ENCODE data around the gene TCAP.

The TCAP gene

DNA sequence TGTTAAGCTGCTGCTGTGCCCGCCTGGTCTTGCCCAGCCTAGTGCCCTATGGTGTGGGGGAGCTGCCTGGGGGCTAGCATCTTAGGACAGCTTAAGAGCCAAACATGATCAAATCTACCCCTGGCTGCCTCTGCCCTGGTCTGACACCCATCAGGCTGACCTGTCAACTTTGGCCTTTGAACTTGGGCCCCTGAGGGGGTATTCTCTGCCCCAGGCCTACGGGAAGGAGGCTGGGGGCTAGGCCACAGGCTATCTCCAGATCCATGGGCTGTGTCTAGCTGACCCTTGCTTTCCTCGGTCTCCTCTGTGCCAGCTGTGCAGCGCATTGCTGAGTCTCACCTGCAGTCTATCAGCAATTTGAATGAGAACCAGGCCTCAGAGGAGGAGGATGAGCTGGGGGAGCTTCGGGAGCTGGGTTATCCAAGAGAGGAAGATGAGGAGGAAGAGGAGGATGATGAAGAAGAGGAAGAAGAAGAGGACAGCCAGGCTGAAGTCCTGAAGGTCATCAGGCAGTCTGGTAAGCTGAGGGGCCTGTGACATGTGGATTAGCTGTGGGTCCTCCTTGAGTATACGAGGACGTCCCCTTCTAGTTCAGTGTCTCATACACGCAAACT, 31.5 kb upstream of the TCAP start:
- in situ Hi-C loops (cut with HindIII; ENCODE audit: low pct_unique_long_range_greater_than_20kb, low sequenced_read_pairs) = no loop called here
- no peak for TF ChIP-seq JUND (IDR thresholded peaks at IDR 0.05; ENCODE audit: low read depth)
- no peak for DNase-seq (ENCODE audit: low read depth in 1 of 2, low spot score in 1 of 2)

DNA sequence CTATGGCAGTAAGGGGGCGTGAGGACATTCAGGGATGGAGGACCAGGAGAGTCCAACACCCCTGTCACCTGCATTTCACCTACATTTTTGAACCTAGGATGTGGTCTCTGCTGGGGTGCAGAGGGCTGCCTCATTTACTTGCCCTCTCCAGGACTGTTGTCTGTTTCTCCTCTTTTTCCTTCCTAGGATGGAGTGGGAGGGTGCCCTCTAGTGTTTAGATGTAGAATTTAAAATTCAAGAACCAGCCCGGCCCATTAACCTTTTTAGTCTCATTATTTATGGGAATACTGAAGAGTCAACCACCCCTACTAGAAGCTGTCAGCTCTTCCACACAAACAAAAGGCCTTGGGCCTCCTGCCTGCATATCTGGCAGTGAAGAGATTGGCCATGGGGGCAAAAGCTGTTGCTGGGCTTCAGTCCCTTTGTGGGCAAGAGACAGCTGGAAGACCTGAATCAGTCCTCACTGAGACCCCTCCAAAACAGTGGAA, 30.7 kb upstream of the TCAP start:
- peak; percentile 47 to 63 for DNase-seq (ENCODE audit: low read depth in 1 of 2, low spot score in 1 of 2)
- in situ Hi-C loops (cut with HindIII; ENCODE audit: low pct_unique_long_range_greater_than_20kb, low sequenced_read_pairs) = no loop called here
- no peak for TF ChIP-seq JUND (IDR thresholded peaks at IDR 0.05; ENCODE audit: low read depth)

DNA sequence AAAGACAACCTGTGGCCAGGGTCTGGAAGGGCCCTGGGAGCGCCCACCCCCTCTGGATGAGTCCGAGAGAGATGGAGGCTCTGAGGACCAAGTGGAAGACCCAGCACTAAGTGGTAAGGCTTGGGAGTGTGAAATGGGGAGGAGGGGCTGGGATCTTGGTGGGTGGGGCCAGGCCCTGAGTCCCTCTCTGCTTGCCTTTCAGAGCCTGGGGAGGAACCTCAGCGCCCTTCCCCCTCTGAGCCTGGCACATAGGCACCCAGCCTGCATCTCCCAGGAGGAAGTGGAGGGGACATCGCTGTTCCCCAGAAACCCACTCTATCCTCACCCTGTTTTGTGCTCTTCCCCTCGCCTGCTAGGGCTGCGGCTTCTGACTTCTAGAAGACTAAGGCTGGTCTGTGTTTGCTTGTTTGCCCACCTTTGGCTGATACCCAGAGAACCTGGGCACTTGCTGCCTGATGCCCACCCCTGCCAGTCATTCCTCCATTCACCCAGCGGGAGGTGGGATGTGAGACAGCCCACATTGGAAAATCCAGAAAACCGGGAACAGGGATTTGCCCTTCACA, 29.5 kb upstream of the TCAP start:
- in situ Hi-C loops (cut with HindIII; ENCODE audit: low pct_unique_long_range_greater_than_20kb, low sequenced_read_pairs) = no loop called here
- no peak for DNase-seq (ENCODE audit: low read depth in 1 of 2, low spot score in 1 of 2)
- TF ChIP-seq JUND (IDR thresholded peaks at IDR 0.05; ENCODE audit: low read depth) = no peak

DNA sequence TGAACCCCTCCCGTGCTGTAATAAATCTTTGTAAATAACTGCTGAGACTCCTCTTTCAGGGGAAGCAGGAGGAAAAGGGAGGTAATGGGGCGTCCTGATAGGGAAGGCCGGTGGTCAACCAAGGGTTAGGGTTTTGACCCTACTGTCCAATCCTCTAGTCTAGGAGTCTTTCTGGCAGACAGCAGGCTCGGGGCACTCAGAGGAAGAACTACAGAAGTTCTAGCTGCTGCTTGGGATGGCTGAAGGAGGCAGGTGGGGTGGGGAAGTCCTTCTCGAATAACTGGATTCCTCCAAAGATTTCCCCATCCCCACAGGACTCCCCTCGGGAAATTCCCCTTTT, 28.6 kb upstream of the TCAP start:
- in situ Hi-C loops (cut with HindIII; ENCODE audit: low pct_unique_long_range_greater_than_20kb, low sequenced_read_pairs) = no loop called here
- no peak for DNase-seq (ENCODE audit: low read depth in 1 of 2, low spot score in 1 of 2)
- TF ChIP-seq JUND (IDR thresholded peaks at IDR 0.05; ENCODE audit: low read depth) = no peak

DNA sequence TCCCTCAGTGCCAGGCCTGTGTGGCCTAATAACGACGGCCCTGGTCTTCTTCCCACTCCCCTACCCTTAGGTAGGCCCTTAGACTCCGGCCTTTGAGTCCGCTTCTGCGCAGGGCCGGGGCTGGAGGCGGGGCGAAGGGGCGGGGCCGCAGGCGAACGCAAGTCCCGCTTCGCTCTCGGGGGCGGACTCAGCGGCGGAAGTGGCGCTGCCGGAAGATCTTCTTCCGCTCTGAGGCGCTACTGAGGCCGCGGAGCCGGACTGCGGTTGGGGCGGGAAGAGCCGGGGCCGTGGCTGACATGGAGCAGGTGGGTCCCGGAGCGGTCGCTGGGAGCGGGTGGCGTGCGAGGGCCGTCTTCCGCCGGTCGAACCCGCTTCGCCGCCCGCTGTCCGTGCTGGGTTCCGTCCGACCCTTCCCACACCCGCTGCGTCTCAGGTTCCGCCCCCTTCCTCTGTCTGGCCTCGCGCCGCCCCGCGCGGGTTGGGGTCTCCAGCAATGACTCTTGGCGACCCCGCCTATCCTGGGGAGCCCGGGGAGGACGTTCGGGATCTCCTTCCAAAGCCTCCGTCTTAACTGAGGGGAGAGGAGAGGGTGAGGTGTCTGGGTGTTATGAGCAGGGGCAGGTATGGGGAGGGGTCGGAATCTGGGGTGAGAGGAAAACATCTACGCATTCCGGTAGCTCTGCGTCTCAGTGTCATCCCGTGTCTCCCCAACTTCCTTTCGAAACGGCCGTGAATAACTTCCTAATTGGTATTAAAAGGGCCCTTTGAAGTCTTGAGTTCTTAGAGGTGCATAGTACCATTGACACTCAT, 28.0 kb upstream of the TCAP start, which contains the start of gene STARD3:
STARD3 (plus strand) TSS at position 218 of the 810 bp plus-strand sequence. CDS start 16,388 bp downstream, outside the sequence.
- DNase-seq (ENCODE audit: low read depth in 1 of 2, low spot score in 1 of 2) = peak; percentile 91 to 95
- in situ Hi-C loops (cut with HindIII; ENCODE audit: low pct_unique_long_range_greater_than_20kb, low sequenced_read_pairs) = no loop called here
- TF ChIP-seq JUND (IDR thresholded peaks at IDR 0.05; ENCODE audit: low read depth) = no peak

DNA sequence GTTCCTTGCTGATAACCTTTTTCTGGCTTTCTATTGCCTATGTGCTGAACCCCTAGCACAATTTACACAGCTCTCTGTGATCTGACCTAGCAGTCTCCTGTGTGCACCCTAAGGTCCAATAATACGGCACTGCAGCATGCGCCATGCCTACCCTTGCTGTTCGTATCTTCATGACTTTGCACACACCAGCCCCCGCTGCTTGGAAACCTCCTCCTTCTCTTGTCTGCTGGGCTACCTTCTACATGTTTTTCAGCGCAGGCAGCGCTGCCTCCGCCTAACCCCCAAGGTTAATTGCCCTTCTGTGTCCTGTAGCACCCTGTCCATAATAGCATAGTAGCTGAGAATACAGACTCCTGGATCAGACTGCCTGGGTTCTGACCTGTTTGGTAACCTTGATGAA, 26.8 kb upstream of the TCAP start:
- no peak for DNase-seq (ENCODE audit: low read depth in 1 of 2, low spot score in 1 of 2)
- TF ChIP-seq JUND (IDR thresholded peaks at IDR 0.05; ENCODE audit: low read depth) = no peak
- in situ Hi-C loops (cut with HindIII; ENCODE audit: low pct_unique_long_range_greater_than_20kb, low sequenced_read_pairs) = no loop called here

DNA sequence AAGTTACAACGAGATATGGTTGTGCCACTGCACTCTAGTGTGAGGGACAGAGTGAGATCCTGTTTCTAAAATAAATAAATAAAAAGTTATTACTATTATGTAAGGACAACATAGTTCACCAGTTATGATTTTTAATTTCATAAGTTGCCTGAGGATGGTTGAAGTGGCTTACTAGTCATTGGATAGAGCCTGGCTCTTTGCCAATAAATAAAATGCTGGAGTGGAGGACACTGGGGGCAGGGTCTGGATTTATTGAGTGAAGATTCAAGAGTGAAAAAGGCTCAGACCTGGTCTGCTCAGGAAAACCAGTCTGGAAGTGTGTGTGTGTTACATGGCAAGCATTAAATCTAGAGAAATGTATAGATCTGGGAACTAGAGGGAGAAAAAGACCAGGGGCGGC, 26.1 kb upstream of the TCAP start:
- in situ Hi-C loops (cut with HindIII; ENCODE audit: low pct_unique_long_range_greater_than_20kb, low sequenced_read_pairs) = no loop called here
- no peak for DNase-seq (ENCODE audit: low read depth in 1 of 2, low spot score in 1 of 2)
- no peak for TF ChIP-seq JUND (IDR thresholded peaks at IDR 0.05; ENCODE audit: low read depth)

DNA sequence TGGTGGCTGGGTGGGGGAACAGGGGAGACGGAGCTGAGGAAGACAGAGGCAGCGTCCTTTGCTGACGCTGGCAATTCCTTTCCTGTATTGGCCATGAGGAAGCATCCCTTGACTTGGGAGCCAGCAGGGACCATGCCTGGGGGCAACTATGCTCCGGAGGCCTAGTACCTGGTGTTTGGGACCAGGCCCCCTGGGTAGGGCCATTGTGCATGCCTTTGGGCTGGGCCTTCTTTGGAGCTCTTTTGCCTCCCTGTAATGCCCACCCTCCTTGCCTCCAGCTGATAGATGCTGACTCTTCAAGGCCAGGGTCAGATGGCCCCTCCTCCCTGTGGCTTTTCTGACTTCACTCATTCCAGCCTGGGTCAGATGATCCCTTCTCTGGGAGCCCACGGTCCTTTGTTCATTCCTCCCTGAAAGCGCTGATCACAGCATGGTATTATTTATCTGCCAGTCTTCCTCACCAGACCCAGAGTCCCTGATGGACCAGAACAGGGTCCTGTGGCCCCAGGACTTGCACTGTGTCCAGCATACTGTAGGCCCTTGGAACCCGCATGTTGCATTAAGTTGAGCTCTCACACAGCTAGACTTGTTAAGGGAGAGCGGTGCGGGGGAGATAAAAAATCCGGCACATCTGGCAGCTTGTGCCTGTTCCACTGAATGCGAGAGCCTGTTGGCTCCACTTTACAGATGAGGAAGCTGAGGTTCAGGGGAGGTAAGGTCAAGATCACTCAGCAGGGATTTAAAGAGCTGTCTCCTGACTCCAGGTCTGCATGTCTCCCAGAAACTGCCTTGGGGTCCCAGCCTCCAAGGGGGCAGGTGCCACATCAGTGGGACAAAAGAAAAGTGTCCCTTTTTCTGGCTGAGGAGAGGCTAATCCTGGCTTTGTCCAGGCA, 25.3 kb upstream of the TCAP start:
- no peak for TF ChIP-seq JUND (IDR thresholded peaks at IDR 0.05; ENCODE audit: low read depth)
- DNase-seq (ENCODE audit: low read depth in 1 of 2, low spot score in 1 of 2) = no peak
- in situ Hi-C loops (cut with HindIII; ENCODE audit: low pct_unique_long_range_greater_than_20kb, low sequenced_read_pairs) = no loop called here

DNA sequence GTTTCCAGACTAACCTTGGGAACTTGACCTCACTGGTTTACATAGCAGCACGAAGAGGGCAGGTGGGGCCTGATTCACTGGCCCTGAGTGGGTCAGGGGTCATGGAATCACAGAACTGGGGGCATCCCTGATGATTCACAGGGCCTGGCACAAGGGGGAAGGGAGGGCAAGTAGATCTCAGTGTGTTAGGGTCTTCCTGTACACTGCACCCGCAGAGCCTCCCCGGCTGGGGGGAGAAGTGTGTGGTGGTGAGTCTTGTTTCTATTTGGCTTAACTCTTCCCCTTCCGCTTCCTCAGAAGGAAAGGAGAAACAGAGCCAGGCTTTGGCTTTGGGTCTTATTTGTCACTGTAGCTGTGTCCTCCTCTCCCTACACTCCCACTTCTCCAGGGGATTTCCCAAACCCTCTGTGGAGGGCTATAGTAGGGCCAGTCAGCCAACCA, 24.5 kb upstream of the TCAP start:
- in situ Hi-C loops (cut with HindIII; ENCODE audit: low pct_unique_long_range_greater_than_20kb, low sequenced_read_pairs) = no loop called here
- DNase-seq (ENCODE audit: low read depth in 1 of 2, low spot score in 1 of 2) = no peak
- TF ChIP-seq JUND (IDR thresholded peaks at IDR 0.05; ENCODE audit: low read depth) = no peak

DNA sequence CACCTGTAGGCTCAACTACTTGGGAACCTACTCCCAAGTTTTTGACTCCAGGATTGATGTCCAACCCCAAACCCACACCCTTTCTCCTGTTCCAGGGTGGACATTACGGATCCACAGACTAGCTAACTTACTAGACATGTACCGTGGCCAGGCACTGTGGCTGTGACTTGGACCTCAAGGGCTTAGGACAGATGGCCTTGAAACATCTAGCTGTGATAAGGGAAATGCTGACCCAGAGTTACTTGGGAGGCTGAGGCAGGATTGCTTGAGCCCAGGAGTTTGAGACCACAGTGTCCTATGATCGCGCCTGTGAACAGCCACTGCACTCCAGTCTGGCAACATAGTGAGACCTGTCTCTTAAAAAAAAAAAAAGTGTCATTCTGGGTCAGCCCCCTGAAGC, 24.1 kb upstream of the TCAP start:
- no peak for DNase-seq (ENCODE audit: low read depth in 1 of 2, low spot score in 1 of 2)
- no peak for TF ChIP-seq JUND (IDR thresholded peaks at IDR 0.05; ENCODE audit: low read depth)
- in situ Hi-C loops (cut with HindIII; ENCODE audit: low pct_unique_long_range_greater_than_20kb, low sequenced_read_pairs) = no loop called here

DNA sequence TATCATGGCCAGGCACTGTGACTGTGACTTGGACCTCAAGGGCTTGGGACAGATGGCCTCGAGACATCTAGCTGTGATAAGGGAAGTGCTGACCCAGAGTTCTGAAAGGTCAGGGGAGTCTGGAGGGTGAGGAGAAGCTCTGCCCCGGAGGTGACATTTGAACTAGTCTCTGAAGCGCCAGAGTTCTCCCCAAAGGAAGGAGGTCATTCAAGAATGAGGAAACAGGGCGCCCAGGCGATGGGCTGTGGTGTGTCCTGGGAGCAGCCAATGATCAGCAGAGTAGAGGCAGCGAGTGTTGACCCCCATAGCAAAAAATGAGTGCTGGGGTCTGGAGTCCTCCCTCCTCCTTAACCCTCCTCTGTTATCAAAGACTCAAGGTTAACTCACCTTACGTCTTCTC, 23.3 kb upstream of the TCAP start:
- no peak for DNase-seq (ENCODE audit: low read depth in 1 of 2, low spot score in 1 of 2)
- in situ Hi-C loops (cut with HindIII; ENCODE audit: low pct_unique_long_range_greater_than_20kb, low sequenced_read_pairs) = no loop called here
- TF ChIP-seq JUND (IDR thresholded peaks at IDR 0.05; ENCODE audit: low read depth) = no peak

DNA sequence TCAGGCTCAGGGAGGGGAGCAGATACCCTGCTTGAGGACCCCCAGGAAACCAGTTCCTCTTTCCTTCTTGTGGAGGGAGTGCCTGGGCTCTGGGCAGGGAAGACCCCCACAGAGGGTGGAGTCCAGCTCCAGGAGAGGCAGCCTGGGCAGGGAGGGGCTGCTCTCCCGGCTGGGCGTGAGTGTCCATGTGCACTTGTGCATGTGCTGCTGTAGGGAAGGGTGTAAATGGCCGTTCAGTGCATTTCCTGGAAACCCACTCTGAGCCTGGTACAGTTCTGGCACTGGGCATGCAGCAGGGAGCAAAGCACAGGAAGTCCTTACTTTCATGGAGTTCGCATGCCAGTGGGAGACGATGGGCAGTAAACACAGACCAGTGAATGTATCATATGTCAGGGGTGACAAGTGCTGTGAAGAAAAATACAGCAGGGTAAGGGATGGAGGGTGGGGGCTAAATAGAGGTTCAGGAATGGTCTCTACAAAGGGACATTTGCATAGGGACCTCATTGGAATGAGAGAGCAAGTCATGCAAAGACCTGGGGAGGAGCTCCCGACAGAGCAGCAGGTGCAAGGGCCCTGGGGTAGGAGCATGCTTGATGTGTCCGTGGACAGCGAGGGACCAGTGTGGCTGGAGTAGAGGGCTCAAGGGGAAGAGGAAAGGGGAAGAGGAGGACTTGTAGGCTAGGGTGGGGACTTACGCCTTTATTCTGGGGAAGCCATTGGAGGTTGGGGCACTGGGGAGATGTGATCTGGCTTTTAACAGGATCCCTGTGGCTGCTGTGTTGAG, 22.7 kb upstream of the TCAP start:
- TF ChIP-seq JUND (IDR thresholded peaks at IDR 0.05; ENCODE audit: low read depth) = no peak
- in situ Hi-C loops (cut with HindIII; ENCODE audit: low pct_unique_long_range_greater_than_20kb, low sequenced_read_pairs) = no loop called here
- DNase-seq (ENCODE audit: low read depth in 1 of 2, low spot score in 1 of 2) = no peak

Measured in T47D (cell line).